AG04450 (cell line): Measurements from ENCODE around the gene ELMO2. TPM values are rescaled to one million over a fixed set of nuclear protein-coding genes. Genes with fewer than 3 reads are reported as not detected.

Source experiments
- CTCF ChIA-PET: fragments of 300-600, 350-600 bp; formaldehyde crosslinking; extraction: SDS; loops from one replicate; lab custom pipeline; 2022; ENCODE audit warnings: antibody characterized with exemption, inconsistent platforms; lab: Charles Lee
- POLR2A ChIA-PET: fragments of 350-600 bp; formaldehyde crosslinking; extraction: SDS; loops from one replicate; lab custom pipeline; 2021; ENCODE audit warnings: antibody characterized with exemption, inconsistent platforms; lab: Yijun Ruan, JAX
- DNase-seq: peaks from one replicate; pipeline ENCODE4 v3.0.0-alpha.2; 2011; ENCODE audit warnings: low read depth, low spot score
- H3K27ac ChIP-seq: one replicate; pipeline ENCODE4 v1.5.1; 2012; ENCODE audit warnings: low read depth, low read length, control low read depth
- H3K27me3 ChIP-seq: one replicate; pipeline ENCODE4 v1.6.0; 2012; ENCODE audit warnings: low read length; ENCODE audit not compliant: control insufficient read depth, insufficient read depth
- H3K4me3 ChIP-seq: 2 replicates; pipeline ENCODE4 v1.5.1; 2011; ENCODE audit warnings: mild to moderate bottlenecking, low read depth, low read length, control low read depth
- H3K9me3 ChIP-seq: 2 replicates; pipeline ENCODE4 v1.5.1; 2012; ENCODE audit warnings: low read length; ENCODE audit not compliant: control insufficient read depth, insufficient read depth
- CTCF ChIP-seq: IDR thresholded peaks from 2 replicates; pipeline ENCODE4 v1.5.1; 2011; ENCODE audit warnings: low read depth, low read length, control low read depth, inconsistent platforms
- polyA plus RNA-seq: library from polyadenylated mRNA; depleted of rRNA; stranded (reverse); fragments of >200 nt; gene quantifications from 2 replicates; pipeline ENCODE4 v1.2.3, GENCODE V29; 2011

The ELMO2 gene
- polyA plus RNA-seq, 1 experiment: 34.4 TPM

- ChIA-PET POLR2A (no interaction called here), CTCF (no interaction called here)
- Histone ChIP-seq H3K4me3 (no peak overlapping the region), H3K27ac (no peak overlapping the region), H3K9me3 (no peaks in the 10 kb centered on the region), H3K27me3 (peaks cover 13% of the 10 kb centered on the region)
- no peak for DNase-seq
- TF ChIP-seq CTCF: no peak
These were observed 10.4 kb upstream of the ELMO2 start for GRCh38 chr20:46416839-46417238.

- Histone ChIP-seq H3K27me3 (peaks cover 17% of the 10 kb centered on the region), H3K27ac (no peak overlapping the region), H3K4me3 (no peak overlapping the region), H3K9me3 (no peaks in the 10 kb centered on the region)
- POLR2A ChIA-PET: no interaction called here
- no peak for TF ChIP-seq CTCF
- CTCF ChIA-PET: no interaction called here
- DNase-seq: no peak
These were observed 10.0 kb upstream of the ELMO2 start for GRCh38 chr20:46416421-46416820.

GRCh38 chr20:46415773-46416172 lies 9.4 kb upstream of the ELMO2 start:
- POLR2A ChIA-PET: no interaction called here
- Histone ChIP-seq H3K27me3 (peaks cover 17% of the 10 kb centered on the region), H3K9me3 (no peaks in the 10 kb centered on the region), H3K27ac (no peak overlapping the region), H3K4me3 (no peak overlapping the region)
- CTCF ChIA-PET: no interaction called here
- TF ChIP-seq CTCF: no peak
- DNase-seq: no peak

- TF ChIP-seq CTCF: no peak
- Histone ChIP-seq H3K4me3 (no peak overlapping the region), H3K9me3 (no peaks in the 10 kb centered on the region), H3K27me3 (peaks cover 17% of the 10 kb centered on the region), H3K27ac (no peak overlapping the region)
- CTCF ChIA-PET: no interaction called here
- POLR2A ChIA-PET: no interaction called here
- DNase-seq: no peak
These were observed 8.2 kb upstream of the ELMO2 start for GRCh38 chr20:46414608-46415007.

- no peak for TF ChIP-seq CTCF
- ChIA-PET POLR2A (interaction anchor here (0.9 kb wide), 1 partner anchor 477 kb away, joined by 5 read pairs; no protein-coding TSS in a partner anchor), CTCF (interaction anchor here (0.7 to 1.5 kb wide), 11 partner anchors 9 to 593 kb away, joined by 3 to 7 read pairs (median 3); no protein-coding TSS in a partner anchor)
- Histone ChIP-seq H3K27me3 (peaks cover 17% of the 10 kb centered on the region), H3K27ac (no peak overlapping the region), H3K9me3 (no peaks in the 10 kb centered on the region), H3K4me3 (no peak overlapping the region)
- no peak for DNase-seq
These were observed 5.2 kb upstream of the ELMO2 start for GRCh38 chr20:46411637-46412036.
